Heart left ventricle (tissue), 16 donors: ENCODE measurements around the gene FRMD4B. TPM values are rescaled to one million over a fixed set of nuclear protein-coding genes. Genes with fewer than 3 reads are reported as not detected.

Source experiments
- ATAC-seq, 4 donors: fragments of 200-7000 bp; cut with Tn5 transposase; one replicate each; pipeline ENCODE4 v1.9.1; 2020 to 2022; ENCODE audit warnings: moderate library complexity in 4 of 4, mild to moderate bottlenecking in 3 of 4, moderate number of reproducible peaks in 1 of 4
- DNase-seq, 5 donors: peaks; one replicate each; pipeline ENCODE4 v3.0.0-alpha.2; 2020
- H3K27ac ChIP-seq, 12 donors: fragments of 200-600 bp; sonication (generic) in 4 of 12; one replicate each; pipeline versions ENCODE4 v1.5.0 to v1.8.0; 2016 to 2022; ENCODE audit warnings: mild to moderate bottlenecking in 2 of 12
- H3K27me3 ChIP-seq, 9 donors: fragments of 200-600 bp; sonication (generic) in 2 of 9; one replicate each; pipeline versions ENCODE4 v1.5.1 to v1.8.0; 2016 to 2022; ENCODE audit warnings: mild to moderate bottlenecking in 3 of 9
- H3K36me3 ChIP-seq, 9 donors: fragments of 200-600 bp; sonication (generic) in 2 of 9; one replicate each; pipeline versions ENCODE4 v1.5.0 to v1.8.0; 2018 to 2022; ENCODE audit warnings: mild to moderate bottlenecking in 2 of 9
- H3K4me1 ChIP-seq, 12 donors: fragments of 200-600 bp; sonication (generic) in 4 of 12; one replicate each; pipeline versions ENCODE4 v1.5.0 to v1.8.0; 2016 to 2022; ENCODE audit warnings: mild to moderate bottlenecking in 3 of 12
- H3K4me3 ChIP-seq, 12 donors: fragments of 200-600 bp; sonication (generic) in 4 of 12; one replicate each; pipeline versions ENCODE4 v1.5.0 to v1.8.0; 2017 to 2022; ENCODE audit warnings: mild to moderate bottlenecking in 9 of 12, moderate library complexity in 4 of 12
- H3K9me3 ChIP-seq, 12 donors: fragments of 200-600 bp; sonication (generic) in 4 of 12; one replicate each; pipeline versions ENCODE4 v1.5.0 to v1.8.0; 2016 to 2022; ENCODE audit warnings: mild to moderate bottlenecking in 1 of 12
- CTCF ChIP-seq, 12 donors: fragments of 200-600 bp; sonication (generic) in 4 of 12; IDR thresholded peaks; one replicate each; pipeline versions ENCODE4 v1.5.0 to v1.8.0; 2018 to 2022; ENCODE audit warnings: antibody characterized with exemption in 12 of 12, mild to moderate bottlenecking in 5 of 12
- POLR2A ChIP-seq, 2 donors: fragments of 450-650 bp; IDR thresholded peaks; one replicate each; pipeline ENCODE4 v1.6.1; 2017; ENCODE audit warnings: antibody characterized with exemption in 2 of 2, mild to moderate bottlenecking in 2 of 2, moderate library complexity in 2 of 2
- WGBS, 4 donors: extraction: QIAGEN DNeasy Blood & Tissue Kit in 2 of 4; methylation state at CpG; one replicate each; pipeline versions ENCODE4 v1.1.5 to v1.1.7; 2013 to 2018; 5-methylcytosine and 5-hydroxymethylcytosine counted together
- intact Hi-C, 10 donors: fragments of 100-400 bp; cut with DNase I; formaldehyde crosslinking; loops; one replicate each; pipeline versions ENCODE4 v1.11.1 to v1.14.2; 2022
- polyA plus RNA-seq, 2 donors: library from polyadenylated mRNA; stranded (reverse); fragments of 200-250 nt; gene quantifications; one replicate each; pipeline ENCODE4 v1.2.3, GENCODE V29; 2013
- total RNA-seq, 9 donors: library from RNA; depleted of rRNA in 2 of 9; stranded (reverse); fragments of >200 nt in 2 of 9; fragmentation: NEBNext Ultra II Directional in 3 of 9; extraction: Animal tissue kit (Norgen Biotek cat#: 25700) in 3 of 9; gene quantifications; one replicate each; pipeline versions ENCODE4 v1.1.0 to v1.2.4, GENCODE V29; 2016 to 2023
- donor health status: ischemic (EF 13 %, LVEDD 7.1; RV severe dilation, severe dysfunction).
- donor health status: healthy with polysubstance abuse.
- donor health status: DM: no; HTN: yes; CAD: no.
- donor health status: DM: no; HTN: no; CAD: no.
- donor health status: ischemic (EF 25% LVEDD 6.9; RV normal size, moderate dysfunction).
- donor health status: ischemic (EF 25% LVEDD 5.7; RV mildly dilated, moderate dysfunction).
- donor health status: healthy.
- donor health status: DM: yes; HTN: yes; CAD: no.
- donor health status: ischemic (EF 35%, LVEDD 5.7; RV mildly dilated, moderate dysfunction).
- donor health status: nonischemic (EF 11% LVEDD 7.7; RV severe dilation, severe dysfunction).
- donor health status: DM: yes; HTN: yes; CAD: no.
- donor health status: PGD.
- donor health status: ischemic (EF 29% LVEDD 5.4; RV normal size, mild dysfunction).
- donor health status: nonischemic (EF 23%, LVEDD 6.1; RV moderate dilation, normal function).

The FRMD4B gene
- total and polyA plus RNA-seq, 11 donors: 3.4 to 42.8 (median 10.9) TPM

DNA sequence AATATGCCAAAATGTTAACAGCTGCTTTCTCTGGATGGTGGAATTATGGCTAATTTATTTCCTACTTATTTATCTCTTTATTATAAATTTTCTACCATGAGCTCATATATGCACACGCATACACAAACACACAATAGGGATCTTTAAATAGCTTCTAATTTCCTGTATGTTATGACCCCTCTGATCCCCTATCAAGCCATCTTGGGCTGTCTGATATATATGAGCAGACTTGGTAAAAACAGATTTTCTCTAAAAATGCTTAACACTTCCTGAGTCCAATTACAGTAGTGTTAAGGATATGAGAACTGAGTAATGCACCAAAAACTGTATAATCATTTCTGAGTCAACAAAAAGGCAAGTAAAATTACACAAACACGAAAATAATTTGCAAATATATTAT lies 211.4 kb downstream of the FRMD4B start:
- ATAC-seq (no peak), DNase-seq (no peak)
- Histone ChIP-seq H3K4me1 (peaks cover 0 to 33% (median 17%) of the 10 kb centered on the region in 12 donors), H3K27me3 (no peaks in the 10 kb centered on the region), H3K36me3 (peaks cover 0 to 74% (median 48%) of the 10 kb centered on the region in 9 donors), H3K4me3 (no peak overlapping the region), H3K27ac (peak overlapping the region in 5 of 12 donors; percentile 0 to 60 (median 34)), H3K9me3 (no peaks in the 10 kb centered on the region)
- TF ChIP-seq POLR2A (IDR thresholded peaks at IDR 0.05): no peak
- TF ChIP-seq CTCF (IDR thresholded peaks at IDR 0.05): no peak
- WGBS, 4 donors: 53 to 60% (median 53%) methylated on average over 2 of the region's 2 CpGs
- intact Hi-C loops: loop anchor here in 1 of 10 donors (10.0 kb wide), 1 partner anchor 50 kb away; no protein-coding TSS in a partner anchor

DNA sequence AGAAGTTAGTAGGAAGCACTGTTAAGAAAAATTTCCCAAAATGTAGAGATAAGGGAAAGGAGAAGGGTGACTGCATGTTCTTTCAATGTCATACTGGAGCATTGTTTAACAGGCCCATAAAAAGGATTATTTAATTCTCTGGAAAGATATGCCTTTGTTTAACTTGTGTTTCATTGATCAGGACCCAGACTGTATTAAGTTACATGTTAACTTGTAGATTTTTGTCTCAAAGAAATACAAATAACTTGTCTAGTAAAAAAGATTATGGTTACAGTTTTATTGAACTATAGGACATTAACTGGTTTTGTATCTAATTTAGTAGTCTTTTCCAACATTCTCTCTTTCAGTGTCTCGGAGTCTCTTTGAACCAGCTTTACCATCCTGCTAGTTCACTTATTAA lies 213.8 kb downstream of the FRMD4B start:
- 96 to 98% (median 98%) methylated on average over 1 of the region's 1 CpG for WGBS, 4 donors
- Histone ChIP-seq H3K27me3 (no peaks in the 10 kb centered on the region), H3K27ac (no peak overlapping the region), H3K36me3 (peaks cover 0 to 64% (median 52%) of the 10 kb centered on the region in 9 donors), H3K4me3 (no peak overlapping the region), H3K4me1 (peaks cover 0 to 24% (median 7%) of the 10 kb centered on the region in 12 donors), H3K9me3 (no peaks in the 10 kb centered on the region)
- ATAC-seq: no peak
- no peak for TF ChIP-seq POLR2A (IDR thresholded peaks at IDR 0.05)
- TF ChIP-seq CTCF (IDR thresholded peaks at IDR 0.05): no peak
- DNase-seq: no peak
- intact Hi-C loops: loop anchor here in 1 of 10 donors (10.0 kb wide), 1 partner anchor 53 kb away; no protein-coding TSS in a partner anchor

- DNase-seq (no peak), ATAC-seq (no peak)
- Histone ChIP-seq H3K9me3 (no peaks in the 10 kb centered on the region), H3K36me3 (peaks cover 0 to 36% (median 13%) of the 10 kb centered on the region in 9 donors), H3K4me3 (no peak overlapping the region), H3K4me1 (peaks cover 0 to 4% (median 0%) of the 10 kb centered on the region in 12 donors), H3K27ac (no peak overlapping the region), H3K27me3 (no peaks in the 10 kb centered on the region)
- intact Hi-C loops: loop anchor here in 1 of 10 donors (5.0 kb wide), 1 partner anchor 261 kb away; no protein-coding TSS in a partner anchor
- no peak for TF ChIP-seq CTCF (IDR thresholded peaks at IDR 0.05)
- WGBS, 4 donors: 90 to 100% (median 95%) methylated on average over 1 of the region's 1 CpG
Measured at GRCh38 chr3:69166446-69166845, 219.4 kb downstream of the FRMD4B start.

DNA sequence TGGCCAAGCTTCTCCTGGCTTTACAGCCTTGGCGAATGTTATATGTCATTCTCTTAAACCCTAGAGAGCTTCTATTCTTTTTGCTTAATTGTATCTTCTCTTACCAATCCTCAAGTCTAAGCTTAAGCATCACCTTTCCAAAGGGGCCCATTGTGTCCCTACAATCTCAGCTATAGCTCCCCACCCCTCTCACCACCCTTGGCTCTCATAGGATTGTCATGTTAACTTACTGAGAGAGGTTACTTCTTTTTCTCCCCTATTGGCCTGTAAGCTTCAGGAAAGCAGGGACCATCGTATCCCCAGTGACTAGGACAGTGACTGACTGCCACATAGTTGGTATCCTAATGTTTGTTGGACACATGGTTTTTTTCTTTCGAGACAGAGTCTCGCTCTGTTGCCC lies 220.1 kb downstream of the FRMD4B start:
- Histone ChIP-seq H3K4me3 (no peak overlapping the region), H3K36me3 (peaks cover 0 to 29% (median 8%) of the 10 kb centered on the region in 9 donors), H3K4me1 (peaks cover 0 to 4% (median 0%) of the 10 kb centered on the region in 12 donors), H3K27ac (no peak overlapping the region), H3K27me3 (no peaks in the 10 kb centered on the region), H3K9me3 (no peaks in the 10 kb centered on the region)
- intact Hi-C loops: loop anchor here in 1 of 10 donors (5.0 kb wide), 1 partner anchor 262 kb away; no protein-coding TSS in a partner anchor
- no peak for ATAC-seq
- 96 to 98% (median 97%) methylated on average over 4 of the region's 4 CpGs for WGBS, 4 donors
- no peak for DNase-seq
- TF ChIP-seq POLR2A (IDR thresholded peaks at IDR 0.05) (no peak), CTCF (IDR thresholded peaks at IDR 0.05) (no peak)
